Posterior vena cava (tissue), 2 donors: ENCODE results near the gene BTBD3. TPM values are rescaled to one million over a fixed set of nuclear protein-coding genes. Genes with fewer than 3 reads are reported as not detected.

ENCODE experiments used
- DNase-seq: peaks from one replicate; pipeline ENCODE4 v3.0.0-alpha.2; 2020; ENCODE audit warnings: low spot score
- intact Hi-C, 2 donors: fragments of 100-400 bp; cut with DNase I; formaldehyde crosslinking; loops; one replicate each; pipeline versions ENCODE4 v1.14.1 to v1.14.2; 2022 to 2023
- total RNA-seq, 2 donors: library from RNA; stranded (reverse); fragmentation: NEBNext Ultra II Directional; extraction: Animal tissue kit (Norgen Biotek cat#: 25700); gene quantifications; one replicate each; pipeline ENCODE4 v1.2.1, GENCODE V29; 2021
- donor health status: DM: yes; HTN: yes; CAD: no.
- donor health status: DM: yes; HTN: yes; CAD: no.

Gene BTBD3
- total RNA-seq, 2 donors from 2014 or later = 18.4 to 24.8 TPM

- intact Hi-C loops = no loop called here
- DNase-seq = no peak
Observed at GRCh38 chr20:11912013-11912658, 5.6 kb upstream of the BTBD3 start.

DNA sequence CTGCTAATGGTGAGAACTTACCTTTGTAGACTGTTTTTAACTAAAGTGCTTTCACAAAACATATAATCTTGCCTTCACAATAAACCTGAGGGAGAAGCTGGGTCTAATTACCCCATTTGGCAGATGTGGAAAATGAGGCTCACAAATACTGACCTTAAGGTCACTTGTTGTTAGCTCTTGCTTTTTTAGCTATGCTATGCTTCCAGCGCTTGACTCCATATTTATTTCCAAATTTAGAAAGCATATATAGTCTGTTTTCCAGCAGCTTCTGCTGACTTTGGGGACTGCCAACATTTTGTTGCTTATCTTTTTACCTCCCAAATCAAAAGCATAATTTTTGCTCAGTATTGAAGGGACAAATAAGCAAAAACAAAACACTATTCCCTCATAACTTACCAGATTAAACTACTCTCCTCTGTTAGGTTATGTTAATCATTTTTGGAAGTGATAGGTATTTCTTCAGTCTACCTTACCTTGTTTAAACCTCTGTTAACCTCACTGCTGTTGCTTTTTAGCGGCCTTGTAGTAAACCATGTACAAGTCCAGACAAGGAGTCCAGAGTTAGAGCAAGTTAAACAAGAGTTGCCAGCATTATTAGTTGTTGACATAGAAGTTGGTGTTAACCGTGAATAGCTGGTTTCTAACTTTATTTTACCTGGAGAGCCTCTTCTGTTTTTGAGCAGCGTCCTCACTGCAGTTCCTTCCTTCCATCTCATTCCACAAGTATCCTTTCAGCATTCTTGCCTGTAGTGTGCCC is 4.9 kb upstream of the BTBD3 start:
- no peak for DNase-seq
- intact Hi-C loops = no loop called here

DNA sequence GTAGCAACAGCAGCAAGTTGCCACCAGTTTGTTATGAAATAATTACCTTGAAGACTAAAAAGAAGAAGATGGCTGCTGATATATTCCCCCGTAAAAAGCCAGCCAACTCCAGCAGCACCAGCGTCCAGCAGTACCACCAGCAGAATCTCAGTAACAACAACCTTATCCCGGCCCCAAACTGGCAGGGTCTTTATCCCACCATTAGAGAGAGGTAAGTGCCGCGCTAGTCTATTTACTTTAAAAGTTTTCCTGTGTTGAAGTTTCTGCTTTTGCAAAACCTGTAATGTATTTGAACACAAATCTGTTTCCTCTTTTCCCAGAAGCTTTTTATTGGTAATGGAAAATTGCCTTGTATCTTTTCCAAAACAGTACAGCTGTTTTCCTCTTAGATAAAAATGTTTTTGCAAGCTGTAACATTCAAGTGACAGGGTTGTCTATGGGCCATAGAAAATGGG is 725 bp downstream of the BTBD3 start:
- intact Hi-C loops = no loop called here
- no peak for DNase-seq

DNA sequence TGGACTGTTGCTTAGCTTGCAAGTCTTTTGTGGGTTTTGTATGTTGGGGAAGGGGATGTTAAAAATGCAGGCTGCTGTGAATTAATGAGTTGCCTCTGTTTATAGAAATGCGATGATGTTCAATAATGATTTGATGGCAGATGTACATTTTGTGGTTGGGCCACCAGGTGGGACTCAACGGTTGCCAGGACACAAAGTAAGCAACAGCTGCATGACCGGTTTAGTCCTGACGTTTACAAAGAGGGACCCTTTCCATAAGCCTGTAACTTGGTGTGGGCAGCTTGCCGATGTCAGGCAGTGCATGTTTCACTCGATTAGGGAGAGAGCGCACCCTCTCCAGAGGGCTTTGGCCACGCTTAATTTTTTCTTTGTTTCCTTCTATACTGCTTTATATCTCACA is 1.3 kb downstream of the BTBD3 start:
- intact Hi-C loops = no loop called here
- DNase-seq = no peak

- intact Hi-C loops = no loop called here
- no peak for DNase-seq
Observed at GRCh38 chr20:11919581-11919980, 1.9 kb downstream of the BTBD3 start.

- intact Hi-C loops = no loop called here
- no peak for DNase-seq
Observed at GRCh38 chr20:11920083-11920482, 2.4 kb downstream of the BTBD3 start.

- no peak for DNase-seq
Observed at GRCh38 chr20:11921321-11921720, 3.6 kb downstream of the BTBD3 start.

GRCh38 chr20:11922561-11922960 is 4.9 kb downstream of the BTBD3 start:
- intact Hi-C loops = no loop called here
- no peak for DNase-seq

More at GRCh38 chr20:11921321-11921720, 3.6 kb downstream of the BTBD3 start:
- intact Hi-C loops = no loop called here

GRCh38 chr20:11924923-11925322 is 7.2 kb downstream of the BTBD3 start:
- intact Hi-C loops = no loop called here
- DNase-seq = no peak

DNA sequence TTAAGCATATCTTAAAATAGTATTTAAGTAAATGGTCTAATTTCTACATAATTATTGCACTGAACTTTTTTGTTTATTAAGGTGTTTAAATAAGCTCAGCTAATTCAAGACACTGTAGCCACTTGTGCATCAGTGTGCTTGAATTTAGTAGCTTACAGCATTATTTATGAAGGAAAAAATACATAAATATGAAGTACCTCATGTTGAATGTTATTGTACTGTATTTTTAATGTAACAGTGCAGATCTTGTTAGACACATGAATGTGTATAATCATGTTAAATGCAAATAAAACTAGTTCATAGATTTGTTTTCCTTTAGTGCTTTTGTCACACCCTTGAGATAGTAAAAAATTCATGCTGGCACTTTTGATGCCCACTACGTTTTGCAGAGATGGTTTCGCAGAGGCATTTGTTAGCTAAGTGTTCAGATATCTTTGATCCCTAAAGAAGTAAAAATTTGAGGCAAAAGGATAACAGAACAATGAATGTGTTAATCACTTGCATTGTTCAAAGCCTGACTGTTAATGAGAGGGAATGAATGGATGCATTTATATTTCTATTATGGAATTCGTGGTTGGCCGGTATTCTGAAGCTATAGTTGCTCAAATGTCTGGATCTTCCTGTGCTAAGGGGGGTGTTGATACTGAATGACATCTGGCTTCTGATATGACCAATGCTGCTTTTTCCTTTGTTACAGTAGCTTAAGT is 8.8 kb downstream of the BTBD3 start:
- no peak for DNase-seq
- intact Hi-C loops = no loop called here

GRCh38 chr20:11929947-11930346 is 12.3 kb downstream of the BTBD3 start:
- intact Hi-C loops = no loop called here
- DNase-seq = no peak

DNA sequence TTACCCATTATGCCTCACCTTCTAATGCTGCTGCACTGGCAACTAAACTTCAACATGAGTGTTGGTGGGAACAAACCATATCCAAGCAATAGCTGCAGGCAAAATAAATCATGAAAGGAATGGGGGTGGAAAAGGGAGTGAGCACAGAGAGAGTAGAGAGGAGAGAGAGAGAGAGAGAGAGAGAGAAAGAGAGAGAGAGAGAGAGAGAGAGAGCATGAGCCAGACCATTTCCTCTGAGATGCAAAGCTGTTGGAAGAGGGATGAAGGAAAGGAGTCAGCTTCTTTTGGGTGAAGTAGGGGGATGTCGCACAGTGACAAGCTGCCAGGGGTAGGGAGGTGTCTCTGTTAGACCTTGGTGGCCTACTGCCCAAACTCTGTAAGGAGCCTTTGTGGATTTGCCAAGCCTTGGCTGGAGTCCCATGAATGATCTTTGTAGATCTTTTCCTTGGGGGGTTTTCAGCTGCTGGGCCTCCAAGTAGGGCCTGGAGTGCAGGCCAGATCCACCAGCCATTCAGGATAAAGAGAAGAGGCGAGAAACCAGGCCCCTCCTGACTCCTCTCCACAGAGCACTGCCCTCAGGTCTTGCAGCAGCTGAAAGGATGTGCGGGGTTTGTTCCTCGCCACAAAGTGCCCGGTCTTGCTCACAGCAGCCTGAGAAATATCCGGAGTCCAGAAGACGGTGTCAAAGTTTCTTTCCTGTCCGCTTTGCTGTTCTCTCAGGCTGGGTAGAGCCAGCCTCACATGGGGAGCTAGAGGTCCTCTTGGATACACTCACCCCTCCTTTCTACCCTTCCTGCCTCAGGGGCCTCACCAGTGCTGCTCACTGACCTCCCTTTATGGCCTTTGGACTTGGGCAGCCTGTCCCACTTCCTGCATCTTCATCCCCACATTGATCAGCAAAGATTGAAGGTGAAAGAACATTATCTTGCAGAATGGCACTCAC is 17.8 kb downstream of the BTBD3 start:
- DNase-seq = no peak
- intact Hi-C loops = no loop called here

- DNase-seq = no peak
- intact Hi-C loops = no loop called here
Observed at GRCh38 chr20:11936157-11936556, 18.5 kb downstream of the BTBD3 start.

- intact Hi-C loops = no loop called here
- no peak for DNase-seq
Observed at GRCh38 chr20:11937230-11937629, 19.5 kb downstream of the BTBD3 start.

GRCh38 chr20:11941593-11942246 is 24.0 kb downstream of the BTBD3 start:
- no peak for DNase-seq
- intact Hi-C loops = no loop called here

DNA sequence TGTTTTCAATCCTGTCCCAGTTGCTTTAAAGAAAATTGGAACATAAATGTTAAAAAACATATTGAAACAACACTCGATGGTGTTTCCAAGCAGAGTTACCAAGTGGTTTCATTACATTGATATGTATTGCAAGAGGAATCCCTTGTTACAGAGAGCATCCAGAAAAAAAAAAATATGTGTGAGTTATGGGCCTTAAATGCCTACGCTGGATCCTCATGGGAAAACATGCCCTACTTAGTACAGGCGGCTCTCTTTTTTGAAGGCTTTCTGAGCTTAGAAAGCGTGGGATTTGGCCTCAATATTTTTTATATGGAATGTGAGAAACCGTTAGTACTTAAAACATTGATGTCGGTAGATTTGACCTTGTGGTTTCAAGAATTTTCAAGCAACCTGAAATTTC is 26.1 kb downstream of the BTBD3 start:
- intact Hi-C loops = no loop called here
- DNase-seq = no peak

GRCh38 chr20:11948806-11949205 is 31.1 kb downstream of the BTBD3 start:
- DNase-seq = no peak
- intact Hi-C loops = no loop called here

DNA sequence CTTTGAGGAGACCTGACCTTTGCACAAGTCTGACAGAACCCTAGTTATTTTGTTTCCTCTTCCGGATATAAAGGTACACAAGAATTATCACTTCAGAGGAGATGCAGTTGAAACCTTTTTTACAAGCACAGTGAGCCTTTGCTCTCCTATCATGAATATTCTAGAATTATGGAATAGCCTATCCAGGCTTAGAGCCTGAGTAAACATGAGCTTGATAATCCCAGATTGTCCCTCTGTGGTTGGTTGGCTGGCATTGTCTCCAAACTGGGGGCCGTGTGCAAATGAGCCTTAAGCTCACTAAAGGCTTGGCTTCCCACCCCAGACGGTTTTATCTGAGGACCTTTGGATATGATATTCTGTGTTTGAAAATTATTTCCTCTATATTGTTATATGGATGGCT is 32.0 kb downstream of the BTBD3 start:
- DNase-seq = no peak

DNA sequence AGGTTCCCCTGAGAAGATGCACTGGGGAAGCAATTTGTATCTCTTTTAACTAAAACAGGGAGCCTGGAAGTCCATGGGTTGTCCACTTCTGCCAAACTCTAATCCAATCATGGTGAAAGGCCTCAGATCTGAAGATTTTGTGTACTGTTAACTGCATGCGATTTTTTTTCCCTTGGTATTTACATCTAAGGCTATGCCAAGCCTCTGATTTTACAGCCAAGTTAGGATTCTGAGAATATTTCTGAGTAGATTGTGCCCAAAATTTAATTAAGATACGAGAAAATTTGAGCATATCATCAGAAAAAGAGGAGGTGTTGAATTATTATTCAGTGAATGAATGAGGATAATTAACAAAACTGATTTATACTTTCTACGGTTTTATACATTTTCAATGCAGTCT is 34.0 kb downstream of the BTBD3 start:
- DNase-seq = no peak
- intact Hi-C loops = loop anchor here in 1 of 2 donors (2.0 kb wide), 1 partner anchor 69 kb away; no protein-coding TSS in a partner anchor

More for the DNA sequence above, 32.0 kb downstream of the BTBD3 start:
- intact Hi-C loops = loop anchor here in 1 of 2 donors (2.0 kb wide), 1 partner anchor 71 kb away; no protein-coding TSS in a partner anchor
